DMS114 treated with DMSO at 0.1 percent for 48 hours (cell line): ENCODE measurements around the gene IRF2BPL.

Experiments used
- DNase-seq: peaks from one replicate; lab custom pipeline; 2025; ENCODE audit not compliant: unreplicated experiment; lab: John Stamatoyannopoulos, UW

The IRF2BPL gene

GRCh38 chr14:77055306-77055705, 26.8 kb upstream of the IRF2BPL start:
- DNase-seq: no peak

- DNase-seq: no peak
These were observed 24.7 kb upstream of the IRF2BPL start for GRCh38 chr14:77053046-77053841.

GRCh38 chr14:77052281-77053044, 24.0 kb upstream of the IRF2BPL start:
- DNase-seq: no peak

- no peak for DNase-seq
These were observed 22.6 kb upstream of the IRF2BPL start for GRCh38 chr14:77051116-77051515.

- DNase-seq: no peak
These were observed 18.2 kb upstream of the IRF2BPL start for GRCh38 chr14:77046721-77047120.

GRCh38 chr14:77045238-77046162, 17.0 kb upstream of the IRF2BPL start:
- no peak for DNase-seq

- DNase-seq: no peak
These were observed 16.3 kb upstream of the IRF2BPL start for GRCh38 chr14:77044783-77045237.

- no peak for DNase-seq
These were observed 15.5 kb upstream of the IRF2BPL start for GRCh38 chr14:77043984-77044485.

GRCh38 chr14:77043177-77043983, 14.9 kb upstream of the IRF2BPL start:
- DNase-seq: no peak

- no peak for DNase-seq
These were observed 13.5 kb upstream of the IRF2BPL start for GRCh38 chr14:77041881-77042545.

GRCh38 chr14:77040741-77041653, 12.5 kb upstream of the IRF2BPL start:
- DNase-seq: no peak

GRCh38 chr14:77040059-77040740, 11.7 kb upstream of the IRF2BPL start:
- DNase-seq: peak; percentile 73

- no peak for DNase-seq
These were observed 11.0 kb upstream of the IRF2BPL start for GRCh38 chr14:77039285-77040058.

GRCh38 chr14:77037938-77038568, 9.5 kb upstream of the IRF2BPL start:
- no peak for DNase-seq

GRCh38 chr14:77037215-77037937, 8.9 kb upstream of the IRF2BPL start:
- DNase-seq: no peak
